Activated CD8-positive, alpha-beta memory T cell treated with anti-CD3 and anti-CD28 coated beads for 36 hours (primary cell): ENCODE measurements around the gene RRAGD. TPM values are rescaled to one million over a fixed set of nuclear protein-coding genes. Genes with fewer than 3 reads are reported as not detected.

Experiments used
- CTCF ChIA-PET: fragments of 350-600 bp; sonication (Branson Sonifier 250); formaldehyde crosslinking; loops from one replicate; lab custom pipeline; 2021; ENCODE audit warnings: antibody characterized with exemption; lab: Charles Lee
- POLR2A ChIA-PET: fragments of 350-600 bp; sonication (Branson Sonifier 250); formaldehyde crosslinking; loops from one replicate; lab custom pipeline; 2021; ENCODE audit warnings: antibody characterized with exemption; lab: Charles Lee
- total RNA-seq, 2 experiments: library from RNA; stranded (reverse); gene quantifications; one replicate each; pipeline ENCODE4 v1.2.3, GENCODE V29; 2021

The RRAGD gene
- total RNA-seq, 2 experiments from 2014 or later, result 13.6 to 14.8 TPM

DNA sequence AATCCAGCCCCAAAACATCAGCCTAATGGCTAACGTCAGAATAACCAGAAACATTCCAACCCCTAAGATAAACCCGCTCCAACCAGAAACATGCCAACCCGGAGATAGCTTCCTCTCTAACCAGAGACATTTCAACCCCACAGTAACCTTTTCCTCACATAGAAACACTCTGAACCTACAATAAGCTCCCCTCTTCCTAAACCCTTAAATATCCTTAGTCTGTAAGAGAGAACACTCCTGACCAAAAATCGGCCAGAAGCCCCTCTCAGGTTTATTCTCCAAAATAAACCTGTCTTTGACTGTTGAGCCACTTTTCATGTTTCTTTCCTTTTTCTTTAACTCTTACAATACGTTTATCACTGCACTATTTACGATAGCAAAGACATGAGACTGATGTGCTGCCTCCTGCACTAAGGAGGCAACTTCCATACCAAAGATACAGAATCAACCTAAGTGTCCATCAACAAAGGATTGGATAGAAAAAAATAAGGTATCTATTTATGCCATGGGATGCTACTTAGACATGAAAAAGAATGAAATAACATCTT is 92.0 kb downstream of the RRAGD start:
- POLR2A ChIA-PET, result interaction anchor here (0.6 kb wide), 1 partner anchor 40 kb away, joined by 10 read pairs; no protein-coding TSS in a partner anchor
- CTCF ChIA-PET, result no interaction called here

GRCh38 chr6:89317067-89317466 is 95.0 kb downstream of the RRAGD start:
- ChIA-PET CTCF (no interaction called here), POLR2A (no interaction called here)

GRCh38 chr6:89315249-89315885 is 96.7 kb downstream of the RRAGD start, which contains the start of gene GABRR2:
TSS of gene GABRR2 (minus strand) at chr6:89315299. CDS start at chr6:89315165, 134 bp downstream.
- CTCF ChIA-PET, result interaction anchor here (0.6 to 1.6 kb wide), 2 partner anchors 13 to 564 kb away, joined by 3 to 5 read pairs; no protein-coding TSS in a partner anchor
- POLR2A ChIA-PET, result no interaction called here

DNA sequence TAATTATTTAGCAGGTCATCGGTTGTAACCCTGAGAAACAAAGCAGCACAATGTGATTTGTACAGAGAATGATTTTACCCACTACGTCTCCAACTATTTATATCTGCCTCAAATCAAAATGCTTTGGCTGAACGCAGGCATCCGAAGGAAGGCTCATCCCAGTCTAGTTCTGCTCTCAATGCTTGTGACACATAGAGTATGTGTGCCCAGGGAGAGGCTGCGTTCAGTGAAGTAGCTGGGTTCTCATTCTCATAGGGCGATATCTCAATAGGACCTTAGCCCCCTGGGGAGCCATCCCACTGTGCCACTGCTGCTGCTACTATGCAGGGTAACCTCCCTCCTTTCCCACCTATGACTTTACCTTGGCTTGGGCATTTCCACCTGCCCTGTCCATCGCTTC is 97.4 kb downstream of the RRAGD start:
- POLR2A ChIA-PET, result no interaction called here
- CTCF ChIA-PET, result no interaction called here

Other genes starting within 250 kb of the RRAGD start
- not detected for gene GABRR1, start 194.9 kb downstream of the RRAGD start, total RNA-seq
- under 1 TPM; 0.23 to 0.29 TPM for gene GABRR2, start 97.0 kb downstream of the RRAGD start, total RNA-seq
- 10 to 100 TPM; 31.2 to 31.7 TPM for gene UBE2J1, start 59.6 kb downstream of the RRAGD start, total RNA-seq
- gene ANKRD6, start 20.9 kb upstream of the RRAGD start, total RNA-seq, result 1 to 10 TPM; 3.9 to 4.7 TPM
- 10 to 100 TPM; 35.0 to 37.6 TPM for gene LYRM2, start 226.5 kb upstream of the RRAGD start, total RNA-seq